AG20443 (cell line): ENCODE results near the gene ANKRD42.
"Not testable (repeated sequence)": the region's sequence is repeated elsewhere in the genome, so short reads cannot be mapped to it uniquely, and the experiment has no call there.

ENCODE experiments used
- DNase-seq: peaks from one replicate; pipeline ENCODE4 v3.0.0; 2012; ENCODE audit warnings: low spot score, mixed read lengths

Gene ANKRD42

GRCh38 chr11:83172551-83172950 is 21.0 kb upstream of the ANKRD42 start:
- DNase-seq = no peak

- DNase-seq = no peak
Measured at GRCh38 chr11:83174008-83174407, 19.5 kb upstream of the ANKRD42 start.

GRCh38 chr11:83175815-83176214 is 17.7 kb upstream of the ANKRD42 start:
- no peak for DNase-seq

- no peak for DNase-seq
Measured at GRCh38 chr11:83181815-83182214, 11.7 kb upstream of the ANKRD42 start.

GRCh38 chr11:83185767-83186166 is 7.7 kb upstream of the ANKRD42 start:
- no peak for DNase-seq

- DNase-seq = no peak
Measured at GRCh38 chr11:83187465-83187864, 6.0 kb upstream of the ANKRD42 start.

GRCh38 chr11:83191491-83191890 is 2.0 kb upstream of the ANKRD42 start:
- no peak for DNase-seq

GRCh38 chr11:83191986-83192385 is 1.5 kb upstream of the ANKRD42 start:
- DNase-seq = no peak

- DNase-seq = peak; percentile 18
Measured at GRCh38 chr11:83192606-83193245, 786 bp upstream of the ANKRD42 start.

- DNase-seq = peak; percentile 80
Measured at GRCh38 chr11:83194281-83195142, 1.0 kb downstream of the ANKRD42 start.

- DNase-seq = no peak
Measured at GRCh38 chr11:83195143-83195466, 1.6 kb downstream of the ANKRD42 start.

GRCh38 chr11:83195649-83196048 is 2.1 kb downstream of the ANKRD42 start:
- no peak for DNase-seq

- no peak for DNase-seq
Measured at GRCh38 chr11:83200035-83200434, 6.5 kb downstream of the ANKRD42 start.

- DNase-seq = no peak
Measured at GRCh38 chr11:83205608-83206185, 12.2 kb downstream of the ANKRD42 start.

GRCh38 chr11:83206221-83206620 is 12.7 kb downstream of the ANKRD42 start:
- no peak for DNase-seq

GRCh38 chr11:83206771-83207382 is 13.4 kb downstream of the ANKRD42 start:
- not testable (repeated sequence) for DNase-seq

GRCh38 chr11:83219095-83219494 is 25.6 kb downstream of the ANKRD42 start:
- DNase-seq = peak; percentile 15

GRCh38 chr11:83220260-83220659 is 26.7 kb downstream of the ANKRD42 start:
- no peak for DNase-seq

- DNase-seq = no peak
Measured at GRCh38 chr11:83221694-83222093, 28.2 kb downstream of the ANKRD42 start.

GRCh38 chr11:83222499-83222898 is 29.0 kb downstream of the ANKRD42 start:
- no peak for DNase-seq

- no peak for DNase-seq
Measured at GRCh38 chr11:83223457-83223856, 29.9 kb downstream of the ANKRD42 start.

- no peak for DNase-seq
Measured at GRCh38 chr11:83235825-83236224, 42.3 kb downstream of the ANKRD42 start.

GRCh38 chr11:83238111-83238510 is 44.6 kb downstream of the ANKRD42 start:
- no peak for DNase-seq
